H9 (cell line): ENCODE measurements around the gene VASP. TPM values are rescaled to one million over a fixed set of nuclear protein-coding genes. Genes with fewer than 3 reads are reported as not detected.

Source experiments
- DNase-seq: peaks from one replicate; pipeline ENCODE4 v3.0.0-alpha.2; 2017
- H2AFZ ChIP-seq: one replicate; pipeline ENCODE4 v1.6.1; 2013; ENCODE audit warnings: mild to moderate bottlenecking, low read length, control low read depth, moderate library complexity
- H2AK5ac ChIP-seq: 2 replicates; pipeline ENCODE4 v1.6.1; 2013; ENCODE audit warnings: low read length, control low read depth, mixed read lengths; ENCODE audit not compliant: insufficient read length
- H2BK120ac ChIP-seq: one replicate; pipeline ENCODE4 v1.6.1; 2013; ENCODE audit warnings: low read depth, mild to moderate bottlenecking, low read length, control low read depth, inconsistent platforms; ENCODE audit not compliant: poor library complexity, severe bottlenecking
- H2BK12ac ChIP-seq: 2 replicates; pipeline ENCODE4 v1.6.1; 2013; ENCODE audit warnings: low read length, control low read depth, mixed read lengths, low read depth; ENCODE audit not compliant: insufficient read length
- H2BK15ac ChIP-seq: 2 replicates; pipeline ENCODE4 v1.6.1; 2013; ENCODE audit warnings: low read depth, low read length, control low read depth
- H2BK20ac ChIP-seq: one replicate; pipeline ENCODE4 v1.6.1; 2013; ENCODE audit warnings: low read depth, mild to moderate bottlenecking, low read length, control low read depth, inconsistent platforms; ENCODE audit not compliant: poor library complexity, severe bottlenecking
- H2BK5ac ChIP-seq: 2 replicates; pipeline ENCODE4 v1.6.1; 2013; ENCODE audit warnings: low read length, control low read depth, mixed read lengths; ENCODE audit not compliant: insufficient read length
- H3K14ac ChIP-seq: 2 replicates; pipeline ENCODE4 v1.6.1; 2013; ENCODE audit warnings: low read length, control low read depth; ENCODE audit not compliant: insufficient read depth
- H3K18ac ChIP-seq: 2 replicates; pipeline ENCODE4 v1.6.1; 2013; ENCODE audit warnings: low read depth, mild to moderate bottlenecking, mixed read lengths, low read length, control low read depth; ENCODE audit not compliant: insufficient read length
- H3K23ac ChIP-seq: 2 replicates; pipeline ENCODE4 v1.6.1; 2013; ENCODE audit warnings: low read length, control low read depth, mixed read lengths, low read depth; ENCODE audit not compliant: insufficient read length
- H3K23me2 ChIP-seq: 2 replicates; pipeline ENCODE4 v1.6.1; 2013; ENCODE audit warnings: low read depth, mild to moderate bottlenecking, mixed read lengths, low read length, control low read depth; ENCODE audit not compliant: insufficient read length, poor library complexity, severe bottlenecking
- H3K27ac ChIP-seq: 2 replicates; pipeline ENCODE4 v1.5.1; 2013; ENCODE audit warnings: low read length, control low read depth, mixed read lengths, low read depth; ENCODE audit not compliant: insufficient read length
- H3K27me3 ChIP-seq: 2 replicates; pipeline ENCODE4 v1.6.1; 2013; ENCODE audit warnings: low read length, control low read depth, inconsistent platforms; ENCODE audit not compliant: insufficient read depth
- H3K4ac ChIP-seq: 2 replicates; pipeline ENCODE4 v1.6.1; 2013; ENCODE audit warnings: low read depth, mild to moderate bottlenecking, control low read depth, inconsistent platforms, low read length, moderate library complexity
- H3K4me1 ChIP-seq: 2 replicates; pipeline ENCODE4 v1.6.1; 2013; ENCODE audit warnings: low read length, control low read depth, inconsistent platforms; ENCODE audit not compliant: insufficient read depth
- H3K4me2 ChIP-seq: 2 replicates; pipeline ENCODE4 v1.6.1; 2013; ENCODE audit warnings: low read length, control low read depth, mixed read lengths; ENCODE audit not compliant: insufficient read length, insufficient read depth
- H3K56ac ChIP-seq: 2 replicates; pipeline ENCODE4 v1.6.1; 2013; ENCODE audit warnings: low read depth, mild to moderate bottlenecking, mixed read lengths, low read length, control low read depth; ENCODE audit not compliant: insufficient read length
- H3K79me1 ChIP-seq: 2 replicates; pipeline ENCODE4 v1.6.1; 2013; ENCODE audit warnings: low read depth, mild to moderate bottlenecking, moderate library complexity, low read length, control low read depth, inconsistent platforms; ENCODE audit not compliant: insufficient read depth, poor library complexity, severe bottlenecking
- H3K79me2 ChIP-seq: 2 replicates; pipeline ENCODE4 v1.6.1; 2013; ENCODE audit warnings: low read length, control low read depth, inconsistent platforms; ENCODE audit not compliant: insufficient read depth
- H3K9ac ChIP-seq: 2 replicates; pipeline ENCODE4 v1.6.1; 2013; ENCODE audit warnings: low read length, control low read depth, mixed read lengths; ENCODE audit not compliant: insufficient read length; ENCODE audit errors: extremely low read depth
- H3K9me3 ChIP-seq: one replicate; pipeline ENCODE4 v1.6.1; 2013; ENCODE audit warnings: low read depth, low read length, inconsistent platforms; ENCODE audit not compliant: control insufficient read depth
- H3T11ph ChIP-seq: one replicate; pipeline ENCODE4 v1.6.1; 2013; ENCODE audit warnings: mild to moderate bottlenecking, low read length, control low read depth, inconsistent platforms
- H4K20me1 ChIP-seq: one replicate; pipeline ENCODE4 v1.6.1; 2013; ENCODE audit not compliant: control insufficient read depth, insufficient read length, insufficient read depth
- H4K5ac ChIP-seq: 2 replicates; pipeline ENCODE4 v1.6.1; 2013; ENCODE audit warnings: low read depth, mild to moderate bottlenecking, mixed read lengths, low read length, control low read depth; ENCODE audit not compliant: insufficient read length
- H4K8ac ChIP-seq: replicated peaks from 2 replicates; pipeline ENCODE4 v1.6.1; 2013; ENCODE audit warnings: low read length, control low read depth, mixed read lengths, low read depth; ENCODE audit not compliant: insufficient read length
- H4K91ac ChIP-seq: 2 replicates; pipeline ENCODE4 v1.6.1; 2013; ENCODE audit warnings: low read depth, mild to moderate bottlenecking, moderate library complexity, mixed read lengths, low read length, control low read depth; ENCODE audit not compliant: insufficient read length
- H3K27ac Mint-ChIP-seq, 3 experiments: 2 replicates in 2 of 3; 3 replicates in 1 of 3; pipeline ENCODE4 v1.8.0; 2020 to 2021; ENCODE audit warnings: mixed read lengths in 3 of 3, mild to moderate bottlenecking in 1 of 3, moderate library complexity in 1 of 3
- H3K27me3 Mint-ChIP-seq: 2 replicates; pipeline ENCODE4 v1.8.0; 2021; ENCODE audit warnings: low read depth, mild to moderate bottlenecking, moderate library complexity, mixed read lengths
- H3K36me3 Mint-ChIP-seq, 3 experiments: 2 replicates in 2 of 3; 3 replicates in 1 of 3; pipeline ENCODE4 v1.8.0; 2020 to 2021; ENCODE audit warnings: low read depth in 3 of 3, mixed read lengths in 3 of 3; ENCODE audit not compliant: insufficient read depth in 1 of 3
- H3K4me1 Mint-ChIP-seq, 2 experiments: 2 replicates each; pipeline ENCODE4 v1.8.0; 2020; ENCODE audit warnings: mixed read lengths in 2 of 2
- H3K4me3 Mint-ChIP-seq, 2 experiments: 2 replicates in 1 of 2; 3 replicates in 1 of 2; pipeline ENCODE4 v1.8.0; 2020 to 2021; ENCODE audit warnings: mild to moderate bottlenecking in 2 of 2, mixed read lengths in 2 of 2, moderate library complexity in 1 of 2
- H3K9me3 Mint-ChIP-seq, 2 experiments: 2 replicates in 1 of 2; 3 replicates in 1 of 2; pipeline ENCODE4 v1.8.0; 2020; ENCODE audit warnings: mild to moderate bottlenecking in 2 of 2, mixed read lengths in 2 of 2, moderate library complexity in 1 of 2
- CTCF ChIP-seq: fragments of 200-600 bp; sonication (generic); conservative IDR thresholded peaks from 3 replicates; pipeline ENCODE4 v1.8.0; 2021; ENCODE audit warnings: antibody characterized with exemption, mild to moderate bottlenecking
- WGBS: extraction: QIAGEN DNeasy Blood & Tissue Kit; methylation state at CpG from one replicate; pipeline ENCODE4 v1.1.7; 2013; ENCODE audit warnings: missing lambda C conversion rate, low lambda C conversion rate, mixed read lengths; ENCODE audit not compliant: insufficient read length; ENCODE audit errors: extremely low coverage; 5-methylcytosine and 5-hydroxymethylcytosine counted together
- total RNA-seq: library from RNA; stranded (reverse); gene quantifications from 2 replicates; pipeline ENCODE4 v1.2.1, GENCODE V29; 2021

The VASP gene
- total RNA-seq, 1 experiment from 2014 or later: 157 TPM

- no peak overlapping the region for H2BK120ac ChIP-seq
- H4K8ac ChIP-seq: no peak overlapping the region
- H3K9ac ChIP-seq: no peak overlapping the region
- H3K9me3 ChIP-seq: no peaks in the 10 kb centered on the region
- no peak overlapping the region for H3T11ph ChIP-seq
- no peak overlapping the region for H4K91ac ChIP-seq
- no peak overlapping the region for H3K56ac ChIP-seq
- no peak overlapping the region for H2BK15ac ChIP-seq
- Mint-ChIP-seq H3K4me3 (peak overlapping the region; percentile 69 to 84), H3K27me3 (peaks cover 32% of the 10 kb centered on the region), H3K27ac (no peak overlapping the region), H3K4me1 (peaks cover 39 to 56% of the 10 kb centered on the region in 2 experiments), H3K36me3 (peaks cover 2 to 14% (median 10%) of the 10 kb centered on the region in 3 experiments), H3K9me3 (no peaks in the 10 kb centered on the region; a peak in 2 of 5 replicates)
- no peak overlapping the region for H2AK5ac ChIP-seq
- H3K4ac ChIP-seq: no peak overlapping the region
- H3K79me2 ChIP-seq: no peaks in the 10 kb centered on the region
- H3K23me2 ChIP-seq: peaks cover 22% of the 10 kb centered on the region
- H3K14ac ChIP-seq: no peak overlapping the region; the same call in 1 of the 2 replicates
- DNase-seq: peak; percentile 82
- no peaks in the 10 kb centered on the region; the same call in 1 of the 2 replicates for H3K27me3 ChIP-seq
- H2AFZ ChIP-seq: no peak overlapping the region
- H4K5ac ChIP-seq: no peak overlapping the region
- H4K20me1 ChIP-seq: no peaks in the 10 kb centered on the region
- TF ChIP-seq CTCF: no peak
- H2BK20ac ChIP-seq: no peak overlapping the region
- peaks cover 4% of the 10 kb centered on the region; the same call in 1 of the 2 replicates for H3K4me1 ChIP-seq
- H3K23ac ChIP-seq: no peak overlapping the region
- WGBS: no CpG with 5 or more reads among the region's 54 CpGs
- H3K79me1 ChIP-seq: no peaks in the 10 kb centered on the region
- no peak overlapping the region for H2BK5ac ChIP-seq
- H3K4me2 ChIP-seq: peak overlapping the region; percentile 41
- H2BK12ac ChIP-seq: no peak overlapping the region
- no peak overlapping the region for H3K18ac ChIP-seq
- no peak overlapping the region for H3K27ac ChIP-seq
These were observed 10.8 kb upstream of the VASP start for GRCh38 chr19:45496349-45496953.
